Measurements from ENCODE around the gene ANO9.

ANO9 gene

DNA sequence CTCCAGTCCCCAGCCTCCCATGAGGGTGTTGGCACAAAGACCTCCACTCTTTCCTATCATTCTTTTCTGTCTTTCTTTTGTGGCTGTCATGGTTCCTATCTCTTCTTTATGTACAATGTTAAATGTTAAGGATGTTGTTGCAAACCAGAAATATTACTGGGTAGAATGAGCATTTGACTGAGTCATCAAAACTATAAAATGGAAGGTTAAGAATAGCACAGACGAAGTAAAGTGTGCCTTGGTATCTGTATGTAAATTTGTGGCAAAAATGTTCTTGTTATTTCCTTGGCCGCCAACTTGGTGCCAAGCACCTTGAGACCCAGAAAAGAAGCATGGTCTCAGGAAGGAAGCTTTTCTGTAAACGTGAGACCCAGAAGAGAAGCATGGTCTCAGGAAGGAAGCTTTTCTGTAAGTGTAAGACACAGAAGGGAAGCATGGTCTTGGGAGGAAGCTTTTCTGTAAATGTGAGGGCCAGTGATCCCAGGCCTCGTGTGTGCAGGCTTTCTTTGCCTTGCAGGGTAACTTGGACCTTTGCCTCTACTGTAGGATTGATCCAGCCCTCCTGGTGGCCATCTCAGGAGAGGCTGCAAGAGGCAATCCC lies 54.5 kb downstream of the ANO9 start:
- H3K23ac ChIP-seq (ENCODE audit: low read length in 2 of 2): no peak overlapping the region
- H3K18ac ChIP-seq (ENCODE audit: low read depth in 1 of 2, low read length in 2 of 2): no peak overlapping the region
- H3K9me3 ChIP-seq (ENCODE audit: control insufficient read depth, low read length): no peaks in the 10 kb centered on the region
- no peak overlapping the region for H3K4me2 ChIP-seq (ENCODE audit: low read length, poor library complexity, severe bottlenecking)
- no peak overlapping the region for H3K14ac ChIP-seq (ENCODE audit: low read length in 2 of 2)
- peaks cover under 1% of the 10 kb centered on the region for H3K79me1 ChIP-seq (replicated peaks; ENCODE audit: low read length, poor library complexity, severe bottlenecking)
- H2BK120ac ChIP-seq (ENCODE audit: low read depth, low read length): no peak overlapping the region
- peaks cover 2% of the 10 kb centered on the region for H3K4me1 ChIP-seq (ENCODE audit: control insufficient read depth, insufficient read depth, low read depth, low read length)
- no peak overlapping the region for H3K27ac ChIP-seq (ENCODE audit: low read length, poor library complexity, severe bottlenecking)
- WGBS: 69% methylated on average over 4 of the region's 4 CpGs
- H2BK12ac ChIP-seq (ENCODE audit: low read length in 2 of 2): no peak overlapping the region
- H2BK5ac ChIP-seq (ENCODE audit: low read depth, low read length, poor library complexity, severe bottlenecking): no peak overlapping the region
- peak overlapping the region; percentile 41 for H4K8ac ChIP-seq (ENCODE audit: low read length)
- no peak overlapping the region for H2AK5ac ChIP-seq (ENCODE audit: low read length, severe bottlenecking)
- no peak overlapping the region for H3K4me3 ChIP-seq (ENCODE audit: insufficient read depth in 1 of 2, low read depth in 1 of 2, low read length in 2 of 2)
- no peak overlapping the region for H2BK15ac ChIP-seq (ENCODE audit: low read depth, poor library complexity, severe bottlenecking)
- no peak overlapping the region for H2AFZ ChIP-seq (ENCODE audit: low read depth, low read length)
- peaks cover 0 to 7% of the 10 kb centered on the region in 2 experiments for H3K36me3 ChIP-seq (ENCODE audit: control insufficient read depth in 1 of 2, insufficient read depth in 2 of 2, low read depth in 1 of 2, low read length in 2 of 2)
- H4K91ac ChIP-seq (ENCODE audit: low read length): no peak overlapping the region
- no peak overlapping the region for H3K9ac ChIP-seq (ENCODE audit: low read length)
- peaks cover 0 to 15% of the 10 kb centered on the region in 2 experiments for H3K27me3 ChIP-seq (ENCODE audit: control insufficient read depth in 1 of 2, insufficient read depth in 1 of 2, low read length in 2 of 2)
- no peak overlapping the region for H3K4ac ChIP-seq (ENCODE audit: low read depth in 1 of 2, low read length in 2 of 2)
- no peak for DNase-seq

DNA sequence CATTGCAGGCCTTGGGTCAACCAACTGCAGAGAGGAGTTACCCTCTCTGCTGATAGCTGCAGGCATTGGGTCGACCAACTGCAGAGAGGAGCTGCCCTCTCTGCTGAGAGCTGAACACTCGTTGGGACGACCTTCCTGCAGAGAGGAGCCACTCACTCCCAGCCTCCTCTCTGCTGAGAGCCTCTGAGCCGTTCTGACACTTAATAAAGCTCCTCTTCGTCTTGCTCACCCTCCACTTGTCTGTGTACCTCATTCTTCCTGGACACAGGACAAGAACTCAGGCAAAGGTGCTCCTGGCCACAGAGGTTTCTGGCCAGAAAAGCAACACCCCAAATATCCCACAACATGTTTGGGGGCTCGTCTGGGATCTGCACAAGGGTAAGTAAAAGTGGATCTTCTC lies 55.3 kb downstream of the ANO9 start:
- Histone ChIP-seq H3K23ac (ENCODE audit: low read length in 2 of 2) (no peak overlapping the region), H3K79me1 (replicated peaks; ENCODE audit: low read length, poor library complexity, severe bottlenecking) (no peaks in the 10 kb centered on the region), H3K27me3 (ENCODE audit: control insufficient read depth in 1 of 2, insufficient read depth in 1 of 2, low read length in 2 of 2) (peaks cover 0 to 22% of the 10 kb centered on the region in 2 experiments), H3K9me3 (ENCODE audit: control insufficient read depth, low read length) (no peaks in the 10 kb centered on the region), H3K14ac (ENCODE audit: low read length in 2 of 2) (no peak overlapping the region), H4K91ac (ENCODE audit: low read length) (no peak overlapping the region), H2BK15ac (ENCODE audit: low read depth, poor library complexity, severe bottlenecking) (no peak overlapping the region), H4K8ac (ENCODE audit: low read length) (no peak overlapping the region), H3K36me3 (ENCODE audit: control insufficient read depth in 1 of 2, insufficient read depth in 2 of 2, low read depth in 1 of 2, low read length in 2 of 2) (peaks cover 0 to 14% of the 10 kb centered on the region in 2 experiments), H2AK5ac (ENCODE audit: low read length, severe bottlenecking) (no peak overlapping the region), H2BK12ac (ENCODE audit: low read length in 2 of 2) (no peak overlapping the region), H2AFZ (ENCODE audit: low read depth, low read length) (no peak overlapping the region), H3K4me2 (ENCODE audit: low read length, poor library complexity, severe bottlenecking) (no peak overlapping the region), H3K18ac (ENCODE audit: low read depth in 1 of 2, low read length in 2 of 2) (no peak overlapping the region), H3K9ac (ENCODE audit: low read length) (no peak overlapping the region), H3K27ac (ENCODE audit: low read length, poor library complexity, severe bottlenecking) (no peak overlapping the region), H2BK5ac (ENCODE audit: low read depth, low read length, poor library complexity, severe bottlenecking) (no peak overlapping the region), H3K4me1 (ENCODE audit: control insufficient read depth, insufficient read depth, low read depth, low read length) (peaks cover 1% of the 10 kb centered on the region), H2BK120ac (ENCODE audit: low read depth, low read length) (no peak overlapping the region), H3K4me3 (ENCODE audit: insufficient read depth in 1 of 2, low read depth in 1 of 2, low read length in 2 of 2) (no peak overlapping the region), H3K4ac (ENCODE audit: low read depth in 1 of 2, low read length in 2 of 2) (no peak overlapping the region)
- no peak for DNase-seq
- 84% methylated on average over 6 of the region's 6 CpGs for WGBS

DNA sequence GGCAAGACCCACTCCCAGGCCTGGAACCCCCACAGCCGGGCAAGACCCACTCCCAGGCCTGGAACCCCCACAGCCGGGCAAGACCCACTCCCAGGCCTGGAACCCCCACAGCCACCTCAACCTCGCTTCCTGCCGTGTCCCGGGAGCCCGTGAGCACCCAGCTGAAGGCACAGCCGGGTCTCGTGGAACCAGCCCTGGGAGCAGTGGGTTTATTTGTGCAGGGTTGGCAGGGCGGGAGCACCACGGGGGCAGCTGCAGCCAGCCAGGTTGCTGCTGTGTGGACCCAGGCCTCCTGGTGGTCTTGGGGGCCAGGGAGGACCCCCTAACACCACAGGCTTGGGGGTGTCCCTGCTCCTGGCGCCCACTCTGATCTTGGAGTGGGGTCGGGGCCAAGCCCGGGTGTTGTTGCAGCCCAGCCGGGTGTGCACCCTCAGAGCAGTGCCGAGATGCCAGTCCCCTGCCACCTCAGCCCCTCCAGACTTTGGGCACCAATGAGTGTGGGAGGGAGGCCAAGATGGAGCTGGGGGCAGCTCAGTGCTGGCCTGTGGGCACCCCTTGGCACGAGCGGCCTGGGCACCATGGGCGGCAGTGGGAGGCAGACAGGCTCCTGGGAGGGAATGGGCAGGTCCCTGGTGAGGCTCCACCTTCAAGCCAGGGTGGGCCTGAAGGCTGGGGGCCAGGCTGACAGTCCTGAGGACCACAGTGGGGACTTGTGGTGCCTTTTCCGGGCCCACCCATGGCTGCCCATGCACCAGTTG lies 56.0 kb downstream of the ANO9 start:
- no peak overlapping the region for H2BK120ac ChIP-seq (ENCODE audit: low read depth, low read length)
- no peaks in the 10 kb centered on the region for H3K79me1 ChIP-seq (replicated peaks; ENCODE audit: low read length, poor library complexity, severe bottlenecking)
- H3K4me2 ChIP-seq (ENCODE audit: low read length, poor library complexity, severe bottlenecking): no peak overlapping the region
- H3K14ac ChIP-seq (ENCODE audit: low read length in 2 of 2): no peak overlapping the region
- no peak overlapping the region for H4K91ac ChIP-seq (ENCODE audit: low read length)
- peak overlapping the region in 1 of 2 experiments; percentile 20 for H3K4me3 ChIP-seq (ENCODE audit: insufficient read depth in 1 of 2, low read depth in 1 of 2, low read length in 2 of 2)
- no peak overlapping the region for H2AFZ ChIP-seq (ENCODE audit: low read depth, low read length)
- H4K8ac ChIP-seq (ENCODE audit: low read length): no peak overlapping the region
- no peak overlapping the region for H3K4ac ChIP-seq (ENCODE audit: low read depth in 1 of 2, low read length in 2 of 2)
- peaks cover 0 to 22% of the 10 kb centered on the region in 2 experiments for H3K27me3 ChIP-seq (ENCODE audit: control insufficient read depth in 1 of 2, insufficient read depth in 1 of 2, low read length in 2 of 2)
- H3K36me3 ChIP-seq (ENCODE audit: control insufficient read depth in 1 of 2, insufficient read depth in 2 of 2, low read depth in 1 of 2, low read length in 2 of 2): peaks cover 0 to 18% of the 10 kb centered on the region in 2 experiments
- H2BK15ac ChIP-seq (ENCODE audit: low read depth, poor library complexity, severe bottlenecking): no peak overlapping the region
- no peak overlapping the region for H3K23ac ChIP-seq (ENCODE audit: low read length in 2 of 2)
- H2BK12ac ChIP-seq (ENCODE audit: low read length in 2 of 2): no peak overlapping the region
- no peak overlapping the region for H3K9ac ChIP-seq (ENCODE audit: low read length)
- 91% methylated on average over 16 of the region's 19 CpGs for WGBS
- H3K27ac ChIP-seq (ENCODE audit: low read length, poor library complexity, severe bottlenecking): no peak overlapping the region
- no peaks in the 10 kb centered on the region for H3K9me3 ChIP-seq (ENCODE audit: control insufficient read depth, low read length)
- no peak overlapping the region for H2BK5ac ChIP-seq (ENCODE audit: low read depth, low read length, poor library complexity, severe bottlenecking)
- no peak overlapping the region for H3K18ac ChIP-seq (ENCODE audit: low read depth in 1 of 2, low read length in 2 of 2)
- no peak overlapping the region for H2AK5ac ChIP-seq (ENCODE audit: low read length, severe bottlenecking)
- peaks cover 1% of the 10 kb centered on the region for H3K4me1 ChIP-seq (ENCODE audit: control insufficient read depth, insufficient read depth, low read depth, low read length)
- no peak for DNase-seq

DNA sequence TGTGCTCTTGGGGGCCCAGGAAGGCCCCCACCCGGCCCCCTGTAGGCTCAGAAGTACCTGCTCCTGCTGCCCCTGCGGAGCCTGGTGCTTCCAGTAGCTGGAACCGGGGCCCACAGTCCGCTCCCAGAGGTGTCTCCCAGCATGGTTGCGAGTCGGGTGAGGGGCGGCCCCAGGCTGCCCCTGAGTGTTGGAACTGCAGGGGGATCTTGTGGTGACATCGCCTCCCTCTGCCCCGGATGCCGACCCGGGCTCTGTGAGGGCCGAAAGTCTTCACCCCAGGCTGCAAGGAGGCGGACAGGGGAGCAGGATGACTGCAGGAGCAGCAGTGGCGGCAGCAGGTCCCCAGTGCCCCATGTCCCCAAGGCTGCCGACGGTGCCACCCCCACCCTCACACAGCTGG lies 57.3 kb downstream of the ANO9 start:
- Histone ChIP-seq H3K4ac (ENCODE audit: low read depth in 1 of 2, low read length in 2 of 2) (no peak overlapping the region), H3K14ac (ENCODE audit: low read length in 2 of 2) (no peak overlapping the region), H3K27ac (ENCODE audit: low read length, poor library complexity, severe bottlenecking) (no peak overlapping the region), H2BK12ac (ENCODE audit: low read length in 2 of 2) (no peak overlapping the region), H3K27me3 (ENCODE audit: control insufficient read depth in 1 of 2, insufficient read depth in 1 of 2, low read length in 2 of 2) (peaks cover 0 to 22% of the 10 kb centered on the region in 2 experiments), H3K9ac (ENCODE audit: low read length) (no peak overlapping the region), H3K4me3 (ENCODE audit: insufficient read depth in 1 of 2, low read depth in 1 of 2, low read length in 2 of 2) (no peak overlapping the region), H3K4me2 (ENCODE audit: low read length, poor library complexity, severe bottlenecking) (no peak overlapping the region), H3K9me3 (ENCODE audit: control insufficient read depth, low read length) (no peaks in the 10 kb centered on the region), H2BK5ac (ENCODE audit: low read depth, low read length, poor library complexity, severe bottlenecking) (no peak overlapping the region), H2BK15ac (ENCODE audit: low read depth, poor library complexity, severe bottlenecking) (peak overlapping the region; percentile 46), H3K79me1 (replicated peaks; ENCODE audit: low read length, poor library complexity, severe bottlenecking) (no peaks in the 10 kb centered on the region), H4K8ac (ENCODE audit: low read length) (no peak overlapping the region), H2AK5ac (ENCODE audit: low read length, severe bottlenecking) (no peak overlapping the region), H2BK120ac (ENCODE audit: low read depth, low read length) (no peak overlapping the region), H4K91ac (ENCODE audit: low read length) (no peak overlapping the region), H3K4me1 (ENCODE audit: control insufficient read depth, insufficient read depth, low read depth, low read length) (peaks cover 1% of the 10 kb centered on the region), H3K23ac (ENCODE audit: low read length in 2 of 2) (no peak overlapping the region), H3K36me3 (ENCODE audit: control insufficient read depth in 1 of 2, insufficient read depth in 2 of 2, low read depth in 1 of 2, low read length in 2 of 2) (peaks cover 0 to 31% of the 10 kb centered on the region in 2 experiments), H2AFZ (ENCODE audit: low read depth, low read length) (no peak overlapping the region), H3K18ac (ENCODE audit: low read depth in 1 of 2, low read length in 2 of 2) (no peak overlapping the region)
- WGBS: 88% methylated on average over 9 of the region's 16 CpGs
- no peak for DNase-seq

Data from mesenchymal stem cell (in vitro differentiated cells and primary cell).